GM18519 (cell line): ENCODE measurements around the gene GRIPAP1.
"Not testable (repeated sequence)": the region's sequence is repeated elsewhere in the genome, so short reads cannot be mapped to it uniquely, and the experiment has no call there.

ENCODE experiments used
- ATAC-seq: cut with Tn5 transposase; IDR thresholded peaks from one replicate; pipeline ENCODE4 v1.9.1; 2021; ENCODE audit warnings: mild to moderate bottlenecking, moderate library complexity; ENCODE audit not compliant: unreplicated experiment, low FRiP score

Gene GRIPAP1

GRCh38 chrX:48997455-48997854, 4.6 kb downstream of the GRIPAP1 start:
- ATAC-seq, result no peak

- ATAC-seq, result no peak
Measured at GRCh38 chrX:48996969-48997368, 5.1 kb downstream of the GRIPAP1 start.

GRCh38 chrX:48992341-48992740, 9.7 kb downstream of the GRIPAP1 start:
- no peak for ATAC-seq

GRCh38 chrX:48989483-48989882, 12.6 kb downstream of the GRIPAP1 start:
- no peak for ATAC-seq

- no peak for ATAC-seq
Measured at GRCh38 chrX:48983896-48984295, 18.2 kb downstream of the GRIPAP1 start.

GRCh38 chrX:48983081-48983480, 19.0 kb downstream of the GRIPAP1 start:
- no peak for ATAC-seq

GRCh38 chrX:48981178-48981577, 20.9 kb downstream of the GRIPAP1 start:
- ATAC-seq, result no peak

GRCh38 chrX:48980341-48980740, 21.7 kb downstream of the GRIPAP1 start:
- not testable (repeated sequence) for ATAC-seq

- no peak for ATAC-seq
Measured at GRCh38 chrX:48978226-48978625, 23.8 kb downstream of the GRIPAP1 start.

GRCh38 chrX:48976086-48976485, 26.0 kb downstream of the GRIPAP1 start:
- ATAC-seq, result no peak

GRCh38 chrX:48975541-48975940, 26.5 kb downstream of the GRIPAP1 start:
- ATAC-seq, result no peak

GRCh38 chrX:48975041-48975440, 27.0 kb downstream of the GRIPAP1 start:
- no peak for ATAC-seq

GRCh38 chrX:48974574-48974973, 27.5 kb downstream of the GRIPAP1 start:
- no peak for ATAC-seq

- no peak for ATAC-seq
Measured at GRCh38 chrX:48974033-48974432, 28.0 kb downstream of the GRIPAP1 start.

GRCh38 chrX:48972220-48973164, 29.6 kb downstream of the GRIPAP1 start:
- ATAC-seq, result no peak

GRCh38 chrX:48971249-48972219, 30.5 kb downstream of the GRIPAP1 start, which contains the start of gene KCND1:
Gene KCND1, minus strand, starts transcription at chrX:48971844. Its CDS starts 1,573 bp downstream, at chrX:48970271.
- no peak for ATAC-seq

- no peak for ATAC-seq
Measured at GRCh38 chrX:48969471-48969870, 32.6 kb downstream of the GRIPAP1 start.

- no peak for ATAC-seq
Measured at GRCh38 chrX:48968377-48968776, 33.7 kb downstream of the GRIPAP1 start.

GRCh38 chrX:48966796-48967579, 35.1 kb downstream of the GRIPAP1 start:
- ATAC-seq, result no peak

GRCh38 chrX:48965959-48966358, 36.1 kb downstream of the GRIPAP1 start:
- no peak for ATAC-seq
